Measurements from ENCODE around the gene CARD14.

DNA sequence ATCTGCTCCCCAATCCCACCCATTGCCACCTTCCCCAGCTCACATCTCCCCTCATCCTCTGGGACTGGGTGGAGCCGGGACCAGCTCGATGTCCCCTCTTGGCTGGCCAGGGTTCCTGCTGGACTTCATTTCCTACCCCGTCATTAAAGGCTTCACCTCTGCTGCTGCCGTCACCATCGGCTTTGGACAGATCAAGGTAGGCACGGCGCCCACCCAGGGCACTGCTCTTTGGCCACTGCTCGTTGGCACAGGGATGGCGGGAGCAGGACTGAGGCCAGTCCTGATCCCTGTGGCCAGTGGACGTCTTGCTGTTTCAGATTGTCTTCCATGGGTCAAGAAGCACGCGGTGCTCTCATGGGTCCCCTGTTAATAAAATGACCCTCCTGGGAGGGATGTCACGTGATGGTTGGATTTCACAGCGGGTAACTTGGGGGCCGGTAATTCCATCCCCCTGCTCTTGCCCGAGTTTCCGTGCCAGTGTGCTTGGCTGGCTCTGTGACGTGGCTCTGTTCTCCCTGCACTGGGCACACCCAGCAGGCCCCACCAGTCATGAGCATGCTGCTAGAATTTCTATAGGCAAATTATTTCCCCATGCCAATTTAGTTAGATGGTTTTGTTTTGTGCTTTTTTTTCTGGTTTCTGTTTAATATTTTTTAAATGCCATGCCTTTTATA is 53.4 kb downstream of the CARD14 start:
- TF ChIP-seq, protein P1, sequence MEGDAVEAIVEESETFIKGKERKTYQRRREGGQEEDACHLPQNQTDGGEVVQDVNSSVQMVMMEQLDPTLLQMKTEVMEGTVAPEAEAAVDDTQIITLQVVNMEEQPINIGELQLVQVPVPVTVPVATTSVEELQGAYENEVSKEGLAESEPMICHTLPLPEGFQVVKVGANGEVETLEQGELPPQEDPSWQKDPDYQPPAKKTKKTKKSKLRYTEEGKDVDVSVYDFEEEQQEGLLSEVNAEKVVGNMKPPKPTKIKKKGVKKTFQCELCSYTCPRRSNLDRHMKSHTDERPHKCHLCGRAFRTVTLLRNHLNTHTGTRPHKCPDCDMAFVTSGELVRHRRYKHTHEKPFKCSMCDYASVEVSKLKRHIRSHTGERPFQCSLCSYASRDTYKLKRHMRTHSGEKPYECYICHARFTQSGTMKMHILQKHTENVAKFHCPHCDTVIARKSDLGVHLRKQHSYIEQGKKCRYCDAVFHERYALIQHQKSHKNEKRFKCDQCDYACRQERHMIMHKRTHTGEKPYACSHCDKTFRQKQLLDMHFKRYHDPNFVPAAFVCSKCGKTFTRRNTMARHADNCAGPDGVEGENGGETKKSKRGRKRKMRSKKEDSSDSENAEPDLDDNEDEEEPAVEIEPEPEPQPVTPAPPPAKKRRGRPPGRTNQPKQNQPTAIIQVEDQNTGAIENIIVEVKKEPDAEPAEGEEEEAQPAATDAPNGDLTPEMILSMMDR (optimal IDR thresholded peaks at IDR 0.05 in 1 of 3, IDR thresholded peaks at IDR 0.05 in 1 of 3, conservative IDR thresholded peaks at IDR 0.05 in 1 of 3; ENCODE audit: extremely low read depth in 1 of 3, insufficient read depth in 2 of 3, low read length in 3 of 3) = no peak
- no peak for TF ChIP-seq EZH2 (IDR thresholded peaks at IDR 0.05; ENCODE audit: low read length)

Measured in keratinocyte (primary cell).